Bronchial epithelial cell (primary cell): ENCODE measurements around the gene MBD5. TPM values are rescaled to one million over a fixed set of nuclear protein-coding genes. Genes with fewer than 3 reads are reported as not detected.
A peak's percentile ranks its signal among the peaks of the same experiment; 100 is the strongest.

Experiments used
- DNase-seq: peaks from one replicate; pipeline ENCODE4 v3.0.0-alpha.2; 2010; ENCODE audit warnings: low read depth
- FAIRE-seq: peaks from 2 replicates; lab custom pipeline; 2011; peaks lifted over from hg19 to GRCh38; lab: Jason Lieb, UNC
- H3K27me3 ChIP-seq: 2 replicates; pipeline ENCODE4 v1.5.1; 2011; ENCODE audit warnings: low read length; ENCODE audit not compliant: control insufficient read depth, insufficient read depth
- H3K36me3 ChIP-seq: 2 replicates; pipeline ENCODE4 v1.5.1; 2011; ENCODE audit warnings: low read length; ENCODE audit not compliant: control insufficient read depth, insufficient read depth
- H3K4me3 ChIP-seq: 2 replicates; pipeline ENCODE4 v1.5.1; 2011; ENCODE audit warnings: mild to moderate bottlenecking, low read depth, low read length, control low read depth
- total RNA-seq: library from RNA; depleted of rRNA; stranded (reverse); fragments of >200 nt; gene quantifications from 2 replicates; pipeline ENCODE4 v1.2.1, GENCODE V29; 2014
- TF ChIP-seq, protein P1 (sequence below): IDR thresholded peaks from 2 replicates; pipeline ENCODE4 v1.5.1; 2011; ENCODE audit warnings: mild to moderate bottlenecking, moderate library complexity, low read length, control low read depth, inconsistent platforms; ENCODE audit not compliant: insufficient read depth, severe bottlenecking

Gene MBD5
- total RNA-seq, 1 donor from 2014 or later, result 5.3 TPM

DNA sequence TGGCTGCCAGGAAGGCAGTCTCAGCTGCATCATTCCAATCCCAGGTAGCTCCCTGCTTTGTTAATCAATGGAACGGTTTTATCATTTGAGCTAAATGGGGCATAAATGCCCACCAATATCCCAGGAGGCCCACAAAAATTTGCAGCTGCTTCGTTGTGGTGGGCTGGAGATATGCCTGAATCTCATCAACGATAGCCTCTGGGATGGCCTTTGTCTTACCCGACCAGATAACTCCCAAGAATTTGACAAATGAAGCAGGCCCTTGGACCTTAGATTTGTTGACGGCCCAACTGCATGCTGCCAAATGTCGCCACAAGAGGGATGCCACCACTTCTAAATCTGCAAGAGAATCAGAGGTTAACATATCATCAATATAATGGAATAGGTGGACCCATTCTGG, 236.4 kb downstream of the MBD5 start:
- Histone ChIP-seq H3K36me3 (no peaks in the 10 kb centered on the region), H3K27me3 (no peaks in the 10 kb centered on the region), H3K4me3 (no peak overlapping the region)
- DNase-seq, result no peak
- TF ChIP-seq, protein P1, sequence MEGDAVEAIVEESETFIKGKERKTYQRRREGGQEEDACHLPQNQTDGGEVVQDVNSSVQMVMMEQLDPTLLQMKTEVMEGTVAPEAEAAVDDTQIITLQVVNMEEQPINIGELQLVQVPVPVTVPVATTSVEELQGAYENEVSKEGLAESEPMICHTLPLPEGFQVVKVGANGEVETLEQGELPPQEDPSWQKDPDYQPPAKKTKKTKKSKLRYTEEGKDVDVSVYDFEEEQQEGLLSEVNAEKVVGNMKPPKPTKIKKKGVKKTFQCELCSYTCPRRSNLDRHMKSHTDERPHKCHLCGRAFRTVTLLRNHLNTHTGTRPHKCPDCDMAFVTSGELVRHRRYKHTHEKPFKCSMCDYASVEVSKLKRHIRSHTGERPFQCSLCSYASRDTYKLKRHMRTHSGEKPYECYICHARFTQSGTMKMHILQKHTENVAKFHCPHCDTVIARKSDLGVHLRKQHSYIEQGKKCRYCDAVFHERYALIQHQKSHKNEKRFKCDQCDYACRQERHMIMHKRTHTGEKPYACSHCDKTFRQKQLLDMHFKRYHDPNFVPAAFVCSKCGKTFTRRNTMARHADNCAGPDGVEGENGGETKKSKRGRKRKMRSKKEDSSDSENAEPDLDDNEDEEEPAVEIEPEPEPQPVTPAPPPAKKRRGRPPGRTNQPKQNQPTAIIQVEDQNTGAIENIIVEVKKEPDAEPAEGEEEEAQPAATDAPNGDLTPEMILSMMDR, result no peak
- no peak for FAIRE-seq

DNA sequence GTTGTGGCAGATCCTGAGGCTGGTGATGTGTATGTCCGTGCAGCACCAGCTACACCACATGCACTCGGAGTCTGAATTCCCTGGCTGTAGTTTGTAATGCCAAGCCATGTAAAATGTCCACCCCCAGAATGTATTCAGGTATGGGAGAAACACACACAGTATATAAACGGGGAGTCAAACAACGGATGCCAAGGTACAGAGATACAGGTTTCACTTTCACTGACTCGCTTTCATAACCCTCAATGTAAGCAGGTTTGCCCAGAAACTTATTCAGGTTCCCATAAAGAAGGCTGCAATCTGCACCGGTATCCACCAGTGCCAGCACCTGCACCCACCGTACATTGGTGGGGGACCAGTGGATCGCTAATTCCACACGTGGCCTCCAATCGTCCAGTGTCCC, 237.2 kb downstream of the MBD5 start:
- no peak for DNase-seq
- Histone ChIP-seq H3K36me3 (no peaks in the 10 kb centered on the region), H3K27me3 (no peaks in the 10 kb centered on the region), H3K4me3 (no peak overlapping the region)
- TF ChIP-seq, protein P1, result no peak
- FAIRE-seq, result no peak

DNA sequence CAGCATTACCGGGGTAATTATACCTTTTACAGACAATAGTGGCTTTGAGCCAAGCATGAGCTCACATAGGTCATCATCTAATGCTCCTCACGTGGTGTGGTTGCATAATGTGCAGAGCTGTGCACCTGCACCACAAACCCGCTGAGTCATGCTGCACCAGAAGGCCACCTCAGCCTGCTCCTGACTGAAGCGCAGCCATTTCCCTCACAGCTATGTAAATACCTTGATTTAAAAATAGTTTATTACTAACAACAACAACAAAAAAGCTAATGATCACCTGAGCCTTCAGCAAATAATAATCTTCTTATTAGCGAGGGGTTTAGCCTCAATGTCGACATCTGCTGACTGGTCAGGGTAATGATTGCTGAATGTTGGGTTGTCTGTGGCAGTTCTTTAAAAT, 238.8 kb downstream of the MBD5 start:
- no peak for FAIRE-seq
- DNase-seq, result peak; percentile 72
- Histone ChIP-seq H3K27me3 (no peaks in the 10 kb centered on the region), H3K4me3 (no peak overlapping the region), H3K36me3 (no peaks in the 10 kb centered on the region)
- TF ChIP-seq, protein P1, result no peak

DNA sequence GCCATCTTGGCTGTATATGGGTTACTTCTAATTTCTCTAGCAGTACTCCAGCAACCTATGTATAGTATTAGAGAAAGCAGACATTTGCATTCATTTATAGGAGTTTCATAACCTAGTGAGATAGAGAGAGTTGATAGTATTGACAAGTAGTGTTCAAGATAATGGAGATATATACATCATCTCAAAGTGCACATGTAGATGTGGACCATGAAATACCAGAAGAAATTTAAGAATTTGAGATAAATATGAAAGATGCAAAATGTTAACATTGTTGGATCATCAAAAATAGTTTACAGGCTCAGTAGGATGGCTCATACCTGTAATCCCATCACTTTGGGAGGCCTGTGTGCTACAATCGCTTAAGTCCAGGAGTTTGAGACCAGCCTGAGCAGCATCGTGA, 243.0 kb downstream of the MBD5 start:
- no peak for DNase-seq
- TF ChIP-seq, protein P1, result no peak
- no peak for FAIRE-seq
- no peaks in the 10 kb centered on the region for H3K36me3 ChIP-seq
- H3K27me3 ChIP-seq, result no peaks in the 10 kb centered on the region
- no peak overlapping the region for H3K4me3 ChIP-seq

DNA sequence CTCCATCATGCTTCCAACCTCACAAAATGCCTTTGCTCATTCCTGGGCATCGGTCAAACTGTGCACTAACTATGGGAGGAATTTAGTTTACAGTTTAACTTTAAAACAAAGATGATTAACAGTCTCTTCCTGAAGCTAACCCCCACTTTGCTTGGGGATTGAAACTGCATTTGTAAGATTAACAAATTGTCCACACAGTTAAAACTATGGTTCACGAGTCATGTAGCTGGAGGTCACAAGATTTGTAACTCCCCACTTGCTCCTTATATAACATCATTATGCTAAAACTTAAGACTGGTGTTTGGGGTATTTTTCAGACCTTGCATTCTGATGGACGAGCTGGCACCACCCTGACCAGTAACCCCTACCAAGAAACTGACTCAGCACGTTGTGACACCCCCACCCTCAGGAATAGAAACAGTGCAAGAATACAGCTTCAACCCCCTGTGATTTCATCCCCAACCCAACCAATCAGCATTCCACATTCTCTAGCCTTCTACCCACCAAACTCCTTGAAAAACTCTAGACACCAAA, 252.3 kb downstream of the MBD5 start:
- DNase-seq (no peak), FAIRE-seq (no peak)
- no peak overlapping the region for H3K4me3 ChIP-seq
- no peaks in the 10 kb centered on the region for H3K27me3 ChIP-seq
- no peaks in the 10 kb centered on the region for H3K36me3 ChIP-seq
- TF ChIP-seq, protein P1, result no peak

DNA sequence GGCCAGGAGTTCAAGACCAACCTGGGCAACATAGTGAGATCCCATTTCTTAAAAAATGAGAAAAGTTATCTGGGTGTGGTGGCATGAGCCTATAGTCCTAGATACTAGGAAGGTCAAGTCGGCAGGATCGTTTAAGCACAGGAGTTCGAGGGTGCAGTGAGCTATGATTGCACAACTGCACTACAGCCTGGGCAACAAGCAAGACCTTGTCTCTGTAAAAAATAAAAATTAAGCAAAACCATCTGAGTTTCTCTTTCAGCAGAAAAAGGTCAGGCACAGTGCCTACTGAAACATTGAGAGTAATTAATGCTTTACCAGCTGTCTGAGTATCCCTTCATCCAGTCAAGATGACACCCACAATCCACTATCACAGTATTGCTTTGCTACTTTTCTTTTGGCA, 258.3 kb downstream of the MBD5 start:
- Histone ChIP-seq H3K27me3 (no peaks in the 10 kb centered on the region), H3K4me3 (no peak overlapping the region), H3K36me3 (peaks cover 1% of the 10 kb centered on the region)
- TF ChIP-seq, protein P1, result no peak
- FAIRE-seq, result no peak
- DNase-seq, result no peak
